Upper lobe of right lung (tissue), 1 donor: ENCODE measurements around the gene OXER1. TPM values are rescaled to one million over a fixed set of nuclear protein-coding genes. Genes with fewer than 3 reads are reported as not detected.

Experiments used
- ATAC-seq: fragments of 200-7000 bp; cut with Tn5 transposase; one replicate; pipeline ENCODE4 v1.9.1; 2020; ENCODE audit warnings: mild to moderate bottlenecking, moderate library complexity
- DNase-seq: peaks from one replicate; pipeline ENCODE4 v3.0.0-alpha.2; 2020
- H3K27ac ChIP-seq: fragments of 200-600 bp; one replicate; pipeline ENCODE4 v1.8.0; 2022
- H3K27me3 ChIP-seq: fragments of 200-600 bp; one replicate; pipeline ENCODE4 v1.8.0; 2022; ENCODE audit warnings: mild to moderate bottlenecking
- H3K36me3 ChIP-seq: fragments of 200-600 bp; one replicate; pipeline ENCODE4 v1.8.0; 2022
- H3K4me1 ChIP-seq: fragments of 200-600 bp; one replicate; pipeline ENCODE4 v1.8.0; 2022
- H3K4me3 ChIP-seq: fragments of 200-600 bp; one replicate; pipeline ENCODE4 v1.8.0; 2022; ENCODE audit warnings: mild to moderate bottlenecking
- H3K9me3 ChIP-seq: fragments of 200-600 bp; one replicate; pipeline ENCODE4 v1.8.0; 2022
- intact Hi-C: fragments of 100-400 bp; cut with DNase I; formaldehyde crosslinking; loops from one replicate; pipeline ENCODE4 v1.11.0; 2022
- total RNA-seq: library from RNA; stranded (reverse); fragmentation: NEBNext Ultra II Directional; extraction: Animal tissue kit (Norgen Biotek cat#: 25700); gene quantifications from one replicate; pipeline ENCODE4 v1.2.1, GENCODE V29; 2021
- TF ChIP-seq, protein P1 (sequence below): fragments of 200-600 bp; IDR thresholded peaks from one replicate; pipeline ENCODE4 v1.8.0; 2022; ENCODE audit warnings: antibody characterized with exemption
- donor health status: DM: no; HTN: yes; CAD: no; lungs with severe emphysema.

OXER1 gene
- total RNA-seq, 1 donor from 2014 or later = 1.1 TPM

DNA sequence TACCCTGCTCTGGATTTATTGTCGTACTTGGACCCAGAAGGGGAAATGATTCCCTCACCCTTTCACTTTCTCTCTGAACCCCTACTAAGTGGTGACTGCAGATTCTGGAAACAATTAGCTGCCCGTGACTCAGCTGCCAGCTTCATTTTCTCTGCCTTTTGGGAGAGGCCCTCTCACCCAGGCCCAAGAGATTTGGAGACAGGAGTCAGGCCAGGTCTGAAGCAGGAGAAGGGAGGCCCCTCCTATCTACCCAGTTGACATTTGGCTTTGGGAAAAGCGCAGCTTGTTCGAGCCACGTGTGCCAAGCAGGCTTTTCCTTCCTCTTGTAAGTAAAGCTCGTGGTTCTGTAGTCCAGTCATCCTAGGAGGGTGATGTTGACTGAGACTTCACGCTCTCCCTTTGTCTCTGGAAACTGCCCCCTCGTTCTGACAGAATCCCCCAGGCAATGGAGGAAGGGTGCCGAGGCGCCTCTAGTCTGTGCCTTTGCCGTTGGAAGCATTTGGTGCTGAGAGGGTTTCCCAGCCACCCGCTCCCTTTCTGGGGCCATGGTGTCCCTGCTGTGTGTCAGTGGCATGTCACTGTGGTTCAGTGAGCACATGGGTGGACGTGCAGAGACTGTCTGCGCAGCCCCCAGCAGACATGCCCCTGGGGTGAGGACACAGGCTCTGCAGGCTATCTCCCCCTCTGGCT is 8.6 kb downstream of the OXER1 start:
- Histone ChIP-seq H3K27me3 (no peaks in the 10 kb centered on the region), H3K4me3 (no peak overlapping the region), H3K36me3 (no peaks in the 10 kb centered on the region), H3K9me3 (no peaks in the 10 kb centered on the region), H3K4me1 (peaks cover 15% of the 10 kb centered on the region), H3K27ac (no peak overlapping the region)
- intact Hi-C loops = no loop called here
- DNase-seq = no peak
- peak; percentile 6 for ATAC-seq
- TF ChIP-seq, protein P1, sequence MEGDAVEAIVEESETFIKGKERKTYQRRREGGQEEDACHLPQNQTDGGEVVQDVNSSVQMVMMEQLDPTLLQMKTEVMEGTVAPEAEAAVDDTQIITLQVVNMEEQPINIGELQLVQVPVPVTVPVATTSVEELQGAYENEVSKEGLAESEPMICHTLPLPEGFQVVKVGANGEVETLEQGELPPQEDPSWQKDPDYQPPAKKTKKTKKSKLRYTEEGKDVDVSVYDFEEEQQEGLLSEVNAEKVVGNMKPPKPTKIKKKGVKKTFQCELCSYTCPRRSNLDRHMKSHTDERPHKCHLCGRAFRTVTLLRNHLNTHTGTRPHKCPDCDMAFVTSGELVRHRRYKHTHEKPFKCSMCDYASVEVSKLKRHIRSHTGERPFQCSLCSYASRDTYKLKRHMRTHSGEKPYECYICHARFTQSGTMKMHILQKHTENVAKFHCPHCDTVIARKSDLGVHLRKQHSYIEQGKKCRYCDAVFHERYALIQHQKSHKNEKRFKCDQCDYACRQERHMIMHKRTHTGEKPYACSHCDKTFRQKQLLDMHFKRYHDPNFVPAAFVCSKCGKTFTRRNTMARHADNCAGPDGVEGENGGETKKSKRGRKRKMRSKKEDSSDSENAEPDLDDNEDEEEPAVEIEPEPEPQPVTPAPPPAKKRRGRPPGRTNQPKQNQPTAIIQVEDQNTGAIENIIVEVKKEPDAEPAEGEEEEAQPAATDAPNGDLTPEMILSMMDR = no peak

DNA sequence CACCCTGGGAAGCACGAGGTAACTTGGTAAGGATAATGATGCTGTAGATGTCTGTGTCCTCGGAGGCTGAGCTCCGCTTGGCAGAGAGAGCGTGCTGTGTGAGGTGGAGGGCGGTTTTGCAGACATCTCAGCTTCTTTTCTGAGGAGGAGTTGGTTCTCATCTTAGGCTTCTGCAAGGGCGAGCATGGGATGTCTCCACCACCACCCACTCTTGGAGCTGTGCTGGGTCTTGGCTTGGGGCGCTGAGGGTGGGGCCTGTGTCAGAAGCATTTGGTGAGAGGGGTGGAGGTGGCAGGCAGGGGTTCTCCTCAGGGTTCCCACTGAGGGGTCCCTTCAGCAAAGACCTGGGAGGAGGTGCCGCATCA is 9.2 kb downstream of the OXER1 start:
- Histone ChIP-seq H3K4me1 (peaks cover 15% of the 10 kb centered on the region), H3K36me3 (no peaks in the 10 kb centered on the region), H3K4me3 (no peak overlapping the region), H3K27ac (no peak overlapping the region), H3K27me3 (no peaks in the 10 kb centered on the region), H3K9me3 (no peaks in the 10 kb centered on the region)
- DNase-seq (no peak), ATAC-seq (no peak)
- TF ChIP-seq, protein P1 = no peak
- intact Hi-C loops = no loop called here

DNA sequence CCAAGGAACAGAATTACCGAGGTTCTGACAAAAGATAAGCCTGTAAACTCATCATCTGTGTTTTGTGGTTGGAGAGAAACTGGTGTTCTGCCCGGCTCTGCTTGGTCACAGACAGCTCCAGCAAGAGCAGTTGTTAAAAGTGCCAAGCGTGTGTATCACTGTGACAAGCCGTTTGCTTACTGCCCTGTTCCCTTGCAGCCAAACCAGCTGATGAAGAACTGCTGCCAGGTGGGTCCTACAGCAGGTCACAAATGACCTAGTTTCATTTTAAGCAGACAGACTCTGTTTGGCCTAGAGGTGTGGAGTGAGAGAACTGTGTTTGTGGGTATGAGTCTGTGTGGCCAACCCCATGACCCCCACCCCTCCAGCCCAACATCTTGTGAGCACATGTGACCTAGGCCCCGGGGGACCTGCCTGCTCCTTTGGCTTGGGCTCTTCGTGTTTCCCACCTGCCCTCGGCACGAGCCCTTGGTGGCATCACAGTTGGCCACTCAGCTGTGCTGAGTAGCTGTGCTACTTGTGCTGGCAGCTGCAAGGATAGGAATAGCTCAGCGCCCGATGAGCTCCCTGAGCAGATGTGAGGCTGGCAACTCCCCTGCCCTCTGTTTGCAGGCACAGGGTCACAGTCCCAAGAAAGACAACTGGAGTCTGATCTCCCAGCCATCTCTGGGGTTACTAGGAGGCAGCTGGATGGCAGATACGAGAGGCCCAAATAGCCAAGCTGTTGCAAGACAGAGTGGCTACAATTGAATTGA is 9.7 kb downstream of the OXER1 start:
- no peaks in the 10 kb centered on the region for H3K9me3 ChIP-seq
- ATAC-seq = no peak
- H3K27me3 ChIP-seq = no peaks in the 10 kb centered on the region
- H3K4me3 ChIP-seq = no peak overlapping the region
- H3K27ac ChIP-seq = no peak overlapping the region
- peaks cover 15% of the 10 kb centered on the region for H3K4me1 ChIP-seq
- no peak for DNase-seq
- TF ChIP-seq, protein P1 = no peak
- H3K36me3 ChIP-seq = no peaks in the 10 kb centered on the region
- intact Hi-C loops = no loop called here

DNA sequence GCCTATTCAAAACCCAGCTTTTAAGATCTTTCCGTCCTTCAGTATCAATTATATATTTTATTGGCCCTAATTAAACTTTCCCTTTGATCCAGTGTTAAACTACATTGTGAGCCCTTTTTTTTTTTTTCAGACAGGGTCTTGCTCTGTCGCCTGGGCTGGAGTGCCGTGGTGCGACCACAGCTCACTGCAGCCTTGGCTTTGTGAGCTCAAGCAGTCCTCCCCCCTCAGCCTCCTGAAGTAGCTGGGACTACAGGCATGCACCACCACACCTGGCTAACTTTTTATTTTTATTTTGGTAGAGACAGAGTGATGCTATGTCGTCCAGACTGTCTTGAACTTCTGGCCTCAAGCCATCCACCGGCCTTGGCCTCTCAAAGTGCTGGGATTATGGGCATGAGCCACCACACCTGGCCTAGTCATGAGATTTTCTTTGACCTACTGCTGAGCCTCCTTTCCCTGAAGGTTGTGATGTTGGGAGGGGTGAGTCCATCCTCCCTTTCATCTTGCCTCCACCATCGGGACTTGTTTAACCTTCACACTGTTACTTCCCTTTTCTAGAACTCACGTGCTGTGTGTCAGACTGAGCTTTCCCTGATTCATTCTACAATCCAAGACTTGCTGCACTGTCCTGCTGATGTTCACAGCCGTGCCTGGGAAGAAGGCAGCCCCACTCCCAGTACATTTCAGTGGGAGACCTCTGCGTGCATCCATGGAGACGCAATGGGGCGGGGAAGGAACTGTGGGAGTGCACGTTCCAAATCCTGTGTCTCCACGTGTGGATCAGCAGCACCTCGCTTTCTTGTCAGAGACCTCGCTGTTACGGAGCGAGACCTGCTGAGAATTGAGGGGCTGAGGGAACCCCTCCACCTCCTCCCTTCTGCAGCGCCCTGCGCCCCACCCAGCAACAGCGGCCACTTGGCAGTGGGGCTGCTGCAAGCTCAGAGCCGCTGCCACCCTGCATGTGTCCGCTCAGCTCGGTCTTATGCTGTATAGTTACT is 10.8 kb downstream of the OXER1 start:
- H3K9me3 ChIP-seq = no peaks in the 10 kb centered on the region
- H3K27me3 ChIP-seq = no peaks in the 10 kb centered on the region
- H3K36me3 ChIP-seq = no peaks in the 10 kb centered on the region
- peaks cover 15% of the 10 kb centered on the region for H3K4me1 ChIP-seq
- DNase-seq (no peak), ATAC-seq (peak; percentile 37)
- intact Hi-C loops = no loop called here
- TF ChIP-seq, protein P1 = no peak
- H3K4me3 ChIP-seq = no peak overlapping the region
- H3K27ac ChIP-seq = no peak overlapping the region

DNA sequence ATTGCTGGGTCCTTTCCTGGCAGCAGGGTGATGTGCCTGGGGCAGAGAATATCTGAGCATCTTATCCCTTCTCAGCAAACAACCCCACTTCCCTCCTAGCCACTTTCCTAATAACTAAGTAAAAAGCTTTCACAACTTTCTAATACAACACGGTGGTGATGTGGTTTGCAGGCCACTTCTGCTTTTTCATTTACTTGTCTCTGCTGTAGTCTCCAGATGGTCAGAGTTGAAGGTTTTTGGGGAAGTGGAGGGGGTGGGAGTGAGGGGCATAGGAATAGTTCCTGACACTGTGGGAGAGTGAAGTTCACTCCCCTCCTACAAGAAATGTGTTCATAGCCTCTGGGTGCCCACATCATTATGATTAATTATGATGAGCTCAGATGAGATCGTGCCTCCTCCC is 11.6 kb downstream of the OXER1 start:
- TF ChIP-seq, protein P1 = no peak
- intact Hi-C loops = no loop called here
- Histone ChIP-seq H3K27ac (no peak overlapping the region), H3K27me3 (no peaks in the 10 kb centered on the region), H3K36me3 (no peaks in the 10 kb centered on the region), H3K9me3 (no peaks in the 10 kb centered on the region), H3K4me1 (peaks cover 15% of the 10 kb centered on the region), H3K4me3 (no peak overlapping the region)
- ATAC-seq = peak; percentile 88
- DNase-seq = no peak
